HepG2 (cell line): ENCODE results near the gene WDR54. TPM values are rescaled to one million over a fixed set of nuclear protein-coding genes. Genes with fewer than 3 reads are reported as not detected.

ENCODE experiments used
- ASH2L ChIP-seq: fragments of 300-600, 200-600 bp; sonication (generic); IDR thresholded peaks from 2 replicates; pipeline ENCODE4 v1.7.0; 2017; ENCODE audit warnings: low read depth, mild to moderate bottlenecking, moderate library complexity, mixed read lengths, low read length; ENCODE audit not compliant: insufficient read length
- BATF2 ChIP-seq: sonication (generic); formaldehyde crosslinking; IDR thresholded peaks from 2 replicates; pipeline ENCODE4 v1.8.0; 2022; ENCODE audit warnings: mild to moderate bottlenecking, missing genetic modification reagents, moderate library complexity
- CENPBD1 ChIP-seq: sonication (generic); formaldehyde crosslinking; IDR thresholded peaks from 2 replicates; pipeline ENCODE4 v1.8.0; 2022; ENCODE audit warnings: missing genetic modification reagents, low read depth, mild to moderate bottlenecking, borderline replicate concordance
- DNMT1 ChIP-seq: sonication (generic); formaldehyde crosslinking; IDR thresholded peaks from 2 replicates; pipeline ENCODE4 v1.5.1; 2020; ENCODE audit warnings: mild to moderate bottlenecking, missing genetic modification reagents
- DNMT3B ChIP-seq: conservative IDR thresholded peaks from 2 replicates; pipeline ENCODE4 v1.6.1; 2016; ENCODE audit warnings: missing biosample characterization, control low read depth
- HNF4G ChIP-seq, 2 experiments: sonication (generic) in 1 of 2; formaldehyde crosslinking in 1 of 2; IDR thresholded peaks; 2 replicates each; pipeline versions ENCODE4 v1.4.0 to v1.6.1; 2011 to 2020; ENCODE audit warnings: borderline replicate concordance in 2 of 2, low read depth in 2 of 2, mild to moderate bottlenecking in 2 of 2, low read length in 1 of 2, missing genetic modification reagents in 1 of 2, moderate library complexity in 1 of 2
- HNRNPL ChIP-seq: fragments of 200-400 bp; formaldehyde crosslinking; IDR thresholded peaks from 2 replicates; pipeline ENCODE4 v1.6.1; 2017; ENCODE audit warnings: mild to moderate bottlenecking, low read depth, low read length
- MAX ChIP-seq: IDR thresholded peaks from 2 replicates; pipeline ENCODE4 v1.6.1; 2012; ENCODE audit warnings: inconsistent platforms
- MED1 ChIP-seq: sonication (generic); formaldehyde crosslinking; IDR thresholded peaks from 2 replicates; pipeline ENCODE4 v1.4.0; 2020; ENCODE audit warnings: missing genetic modification reagents
- SMARCE1 ChIP-seq: fragments of 450-650 bp; IDR thresholded peaks from 2 replicates; pipeline ENCODE4 v1.6.1; 2017; ENCODE audit warnings: borderline replicate concordance
- SMYD3 ChIP-seq: sonication (generic); formaldehyde crosslinking; IDR thresholded peaks from 2 replicates; pipeline ENCODE4 v1.8.1; 2023; ENCODE audit warnings: mild to moderate bottlenecking, missing genetic modification reagents
- ZFYVE20 ChIP-seq: sonication (generic); formaldehyde crosslinking; IDR thresholded peaks from 2 replicates; pipeline ENCODE4 v1.8.0; 2023; ENCODE audit warnings: low read depth, mild to moderate bottlenecking, moderate library complexity, missing genetic modification reagents, borderline replicate concordance
- ZHX2 ChIP-seq, 2 experiments: sonication (generic) in 1 of 2; formaldehyde crosslinking in 1 of 2; IDR thresholded peaks; 2 replicates each; pipeline versions ENCODE4 v1.6.1 to v1.9.0; 2014 to 2022; ENCODE audit warnings: antibody characterized with exemption in 1 of 2, borderline replicate concordance in 1 of 2, inconsistent platforms in 1 of 2, low read depth in 1 of 2, missing genetic modification reagents in 1 of 2
- ZNF124 ChIP-seq: sonication (generic); formaldehyde crosslinking; IDR thresholded peaks from 2 replicates; pipeline ENCODE4 v1.4.0; 2020; ENCODE audit warnings: missing genetic modification reagents
- ZNF160 ChIP-seq: sonication (generic); formaldehyde crosslinking; IDR thresholded peaks from 2 replicates; pipeline ENCODE4 v1.8.0; 2022; ENCODE audit warnings: mild to moderate bottlenecking, inconsistent platforms, missing genetic modification reagents
- ZNF382 ChIP-seq: sonication (generic); formaldehyde crosslinking; IDR thresholded peaks from 2 replicates; pipeline ENCODE4 v1.5.0; 2020; ENCODE audit warnings: missing genetic modification reagents, mild to moderate bottlenecking, borderline replicate concordance
- ZNF414 ChIP-seq: sonication (generic); formaldehyde crosslinking; IDR thresholded peaks from 2 replicates; pipeline ENCODE4 v1.5.0; 2020; ENCODE audit warnings: missing genetic modification reagents
- ZNF563 ChIP-seq: sonication (generic); formaldehyde crosslinking; IDR thresholded peaks from 2 replicates; pipeline ENCODE4 v1.8.0; 2022; ENCODE audit warnings: mild to moderate bottlenecking, moderate library complexity, missing genetic modification reagents
- ZNF747 ChIP-seq: sonication (generic); formaldehyde crosslinking; IDR thresholded peaks from 2 replicates; pipeline ENCODE4 v1.8.1; 2023; ENCODE audit warnings: missing genetic modification reagents, mild to moderate bottlenecking, borderline replicate concordance
- polyA plus RNA-seq, 8 experiments: library from polyadenylated mRNA; depleted of rRNA in 3 of 8; stranded (reverse) in 7 of 8; unstranded in 1 of 8; fragments of >200 nt; fragmentation: Illumina TruSeq in 4 of 8; extraction: Trizol in 4 of 8; gene quantifications; 2 replicates each; pipeline versions ENCODE4 v1.2.1 to v1.2.3, GENCODE V29; 2011 to 2016; ENCODE audit warnings: low read depth in 4 of 8, missing spikeins in 1 of 8, mixed read lengths in 1 of 8; ENCODE audit not compliant: insufficient read depth in 1 of 8
- total RNA-seq, 5 experiments: library from RNA; depleted of rRNA; stranded (reverse); fragments of >200 nt; fragmentation: Illumina TruSeq; extraction: Trizol; gene quantifications; 2 replicates each; pipeline ENCODE4 v1.2.3, GENCODE V29; 2016; ENCODE audit warnings: low read depth in 1 of 5

Gene WDR54
- total and polyA plus RNA-seq, 2 of the 13 experiments (the other 11 are each of a cell fraction or from before 2014, with no cell fraction given) = 2.0 to 17.3 TPM

- TF ChIP-seq ZHX2 (IDR thresholded peaks at IDR 0.05; ENCODE audit: low read depth) (peak; percentile 42; the same call in 1 of the 2 replicates), ZHX2 (CRISPR knock-in tag; IDR thresholded peaks at IDR 0.05; ENCODE audit: borderline replicate concordance) (peak; percentile 24), ZFYVE20 (peak; percentile 88; the same call in 1 of the 2 replicates), ZNF160 (CRISPR knock-in tag) (peak; percentile 19; the same call in 1 of the 2 replicates), ZNF747 (CRISPR knock-in tag) (peak; percentile 53; the same call in 1 of the 2 replicates), ASH2L (peak; percentile 75), DNMT3B (CRISPR knock-in tag) (peak; percentile 70; the same call in 1 of the 2 replicates), HNF4G (IDR thresholded peaks at IDR 0.05; ENCODE audit: borderline replicate concordance, low read depth, low read length) (no peak; the same call in 1 of the 2 replicates), HNF4G (CRISPR knock-in tag; IDR thresholded peaks at IDR 0.05; ENCODE audit: borderline replicate concordance, low read depth) (no peak; the same call in 1 of the 2 replicates), SMYD3 (CRISPR knock-in tag) (peak; percentile 89), ZNF563 (CRISPR knock-in tag) (peak; percentile 67; the same call in 1 of the 2 replicates), HNRNPL (no peak), DNMT1 (peak; percentile 86), MED1 (peak; percentile 79), ZNF382 (no peak), ZNF124 (CRISPR knock-in tag) (peak; percentile 75; the same call in 1 of the 2 replicates), CENPBD1 (CRISPR knock-in tag) (no peak), BATF2 (no peak), MAX (peak; percentile 60), SMARCE1 (no peak), ZNF414 (CRISPR knock-in tag) (peak; percentile 59; the same call in 1 of the 2 replicates)
Observed at GRCh38 chr2:74441690-74442482, 20.4 kb downstream of the WDR54 start, which contains the start of gene RTKN (continued).
